Measurements from ENCODE around the gene MGAT5.

MGAT5 gene

GRCh38 chr2:134308474-134309385 lies 54.9 kb downstream of the MGAT5 start:
- DNase-seq, result no peak

- DNase-seq, result no peak
These were observed 56.5 kb downstream of the MGAT5 start for GRCh38 chr2:134310107-134311079.

DNA sequence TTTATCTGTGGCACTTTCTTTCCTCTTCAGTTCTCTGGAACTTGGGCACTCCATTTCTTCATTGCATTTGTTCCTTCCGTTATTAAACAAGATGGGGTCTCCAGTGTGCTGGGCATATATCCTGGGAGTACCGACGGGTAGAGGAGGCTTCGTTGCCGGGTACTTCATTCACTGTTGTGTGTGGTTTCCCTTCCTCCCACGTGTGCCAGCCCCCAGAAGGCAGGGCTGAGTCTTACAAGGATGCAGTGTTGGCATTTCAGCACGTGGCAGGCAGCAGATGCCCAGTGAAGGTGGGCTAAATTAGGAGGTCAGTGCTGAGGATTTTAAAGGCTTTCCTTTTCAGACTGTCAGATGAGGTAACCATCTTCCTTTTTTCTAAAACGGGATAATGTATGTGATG lies 58.6 kb downstream of the MGAT5 start:
- no peak for DNase-seq

DNA sequence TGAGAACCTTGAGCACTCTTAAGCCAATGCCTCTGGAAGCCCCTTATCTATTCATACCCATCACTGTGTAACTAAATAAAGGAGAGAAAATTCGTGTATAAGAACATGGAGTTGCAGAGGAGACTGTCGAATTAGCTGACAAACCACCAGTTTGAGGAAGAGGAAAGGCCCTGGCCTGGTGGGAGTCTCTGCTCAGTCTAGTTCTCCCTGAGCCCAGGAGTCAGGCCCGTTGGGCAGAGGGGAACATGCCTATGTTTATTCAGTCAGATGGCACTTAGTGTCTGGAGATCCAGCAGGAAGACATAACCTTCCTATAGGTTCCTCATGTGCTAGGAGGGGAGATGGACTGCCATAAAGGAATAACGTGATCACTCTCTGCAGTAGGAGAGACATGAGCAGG lies 60.3 kb downstream of the MGAT5 start:
- DNase-seq, result no peak

DNA sequence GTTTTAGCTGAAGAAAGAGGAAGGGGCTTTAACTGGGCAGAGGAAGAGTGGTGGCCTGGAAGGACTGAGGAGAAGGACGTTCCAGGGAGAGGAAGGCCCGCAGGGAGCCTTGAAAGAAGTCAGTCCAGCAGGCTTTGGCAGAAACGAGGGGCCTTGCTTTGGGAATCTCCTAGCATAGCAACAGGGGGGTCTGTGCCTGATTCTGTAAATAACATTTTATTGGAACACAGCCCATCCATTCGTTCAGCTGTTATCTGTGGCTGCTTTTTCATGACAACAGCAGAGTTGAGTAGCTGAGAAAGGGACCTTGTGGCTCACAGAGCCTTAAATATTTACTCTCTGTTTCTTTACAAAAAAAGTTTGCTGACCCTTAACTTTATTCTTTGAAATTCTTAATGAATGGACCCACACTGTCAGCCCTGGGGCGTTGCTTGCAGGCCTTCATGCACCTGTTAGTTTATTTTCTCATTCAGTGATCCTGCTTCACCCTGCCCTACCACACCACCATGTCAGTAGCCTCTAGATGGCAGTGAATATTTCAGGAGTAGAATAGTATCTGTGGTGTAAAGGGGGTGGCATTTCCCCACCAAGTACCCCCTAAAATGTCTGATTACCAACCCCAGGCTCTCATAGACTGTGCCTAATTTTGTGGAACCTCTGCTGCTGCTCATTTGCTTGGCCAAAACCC lies 61.0 kb downstream of the MGAT5 start:
- no peak for DNase-seq

DNA sequence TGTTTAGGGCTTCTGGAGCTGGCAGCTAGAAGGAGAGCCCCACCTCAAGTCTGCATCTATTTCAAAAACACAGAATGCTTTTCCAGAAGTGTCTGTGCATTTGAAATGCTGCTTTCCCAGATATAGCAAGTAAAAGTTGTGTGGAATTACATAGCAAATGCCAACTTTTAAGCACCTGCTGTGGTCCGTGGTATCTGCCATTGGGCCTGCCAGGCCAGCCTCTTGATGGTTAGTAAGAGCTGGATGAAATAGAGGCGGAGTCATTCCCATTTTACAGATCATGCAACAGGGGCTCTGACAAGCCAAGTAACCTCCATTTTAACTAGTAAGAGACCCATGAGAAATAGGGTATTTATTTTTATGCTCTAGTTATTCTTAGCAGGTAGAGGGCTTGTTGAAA lies 61.6 kb downstream of the MGAT5 start:
- DNase-seq, result no peak

GRCh38 chr2:134319596-134320254 lies 65.9 kb downstream of the MGAT5 start:
- peak; percentile 4 for DNase-seq

DNA sequence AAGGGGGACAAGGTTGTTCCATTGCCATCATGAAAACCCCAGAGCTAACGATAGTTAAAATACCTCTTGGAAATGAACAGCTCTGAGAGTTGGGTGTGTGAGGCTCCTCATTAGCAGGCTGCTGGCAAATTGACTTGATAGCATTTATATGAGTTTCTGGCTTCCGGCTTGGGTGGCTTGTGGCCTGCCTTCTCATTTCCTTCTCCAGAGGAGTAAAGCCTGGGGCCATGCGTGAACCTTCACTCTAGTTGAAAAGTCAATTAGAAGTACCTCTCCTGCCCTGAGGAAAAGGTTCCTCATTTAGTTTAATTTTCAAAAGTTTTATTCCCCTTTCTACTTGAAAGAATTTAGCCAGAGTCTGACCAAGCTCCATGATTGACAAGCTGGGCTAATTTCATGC lies 67.1 kb downstream of the MGAT5 start:
- DNase-seq, result no peak

GRCh38 chr2:134323777-134324176 lies 69.9 kb downstream of the MGAT5 start:
- DNase-seq, result no peak

GRCh38 chr2:134324430-134324829 lies 70.6 kb downstream of the MGAT5 start:
- no peak for DNase-seq

- DNase-seq, result no peak
These were observed 71.1 kb downstream of the MGAT5 start for GRCh38 chr2:134324947-134325346.

DNA sequence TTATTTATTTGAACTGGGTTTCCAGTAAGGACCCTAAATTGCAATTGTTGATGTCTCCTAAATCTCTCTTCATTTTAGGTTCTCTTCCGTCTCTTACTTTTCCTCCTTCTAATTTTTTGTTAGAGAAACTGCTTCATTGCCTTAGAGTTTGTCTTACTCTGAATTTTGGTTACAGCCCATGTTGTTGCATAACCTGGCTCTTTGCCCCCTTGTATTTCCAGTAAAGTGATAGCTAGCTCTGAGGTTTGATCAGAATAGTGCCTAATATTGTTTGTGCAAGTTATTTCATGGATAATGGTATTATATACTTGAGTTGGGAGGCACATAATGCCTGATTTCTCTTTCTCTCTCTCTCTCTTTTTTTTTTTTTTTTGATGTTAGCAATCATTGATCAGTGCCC lies 71.8 kb downstream of the MGAT5 start:
- no peak for DNase-seq

DNA sequence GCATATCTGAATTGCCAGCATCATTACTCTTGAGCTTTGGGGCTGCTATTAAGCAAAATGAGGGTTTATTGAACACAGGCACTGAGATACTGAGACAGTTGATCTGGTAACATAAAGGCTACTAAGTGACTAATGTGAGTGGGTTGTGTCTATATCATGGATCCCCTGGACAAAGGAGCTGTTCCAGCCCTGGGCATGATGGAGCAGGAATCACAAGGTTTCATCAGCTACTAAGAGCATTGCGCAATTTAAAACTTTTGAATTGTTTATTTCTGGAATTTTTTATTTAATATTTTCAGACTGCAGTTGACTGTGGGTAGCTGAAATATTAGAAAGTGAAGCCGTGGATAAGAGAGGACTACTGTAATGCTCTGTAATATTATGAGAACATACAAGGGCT lies 73.5 kb downstream of the MGAT5 start:
- DNase-seq, result no peak

- no peak for DNase-seq
These were observed 77.2 kb downstream of the MGAT5 start for GRCh38 chr2:134331081-134331480.

DNA sequence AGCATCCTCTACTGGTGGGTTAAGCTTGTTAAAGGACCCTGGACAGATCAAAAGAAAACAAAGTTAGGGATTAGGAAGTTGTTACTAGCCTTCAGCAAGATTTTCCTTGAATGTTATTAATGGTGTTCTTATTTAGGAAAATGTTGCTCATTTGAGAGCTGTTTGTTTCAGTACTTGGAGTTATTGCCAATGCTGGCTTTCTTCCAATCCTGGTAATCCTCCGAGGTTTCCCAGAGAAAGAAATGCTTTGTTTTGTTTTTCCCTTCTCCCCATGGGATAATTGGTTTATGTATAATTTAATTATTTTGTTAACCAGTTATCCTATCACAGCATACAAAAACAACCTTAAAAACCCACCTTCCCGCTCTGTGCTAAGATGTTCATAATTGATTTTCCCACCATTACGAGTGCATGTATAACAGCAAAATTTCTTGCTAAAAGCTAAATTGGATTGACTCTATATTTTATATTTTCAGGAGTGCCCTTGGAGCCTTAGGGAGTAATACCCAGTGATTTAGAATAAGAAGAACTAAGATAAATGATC lies 79.8 kb downstream of the MGAT5 start:
- DNase-seq, result no peak

- DNase-seq, result peak; percentile 65
These were observed 80.9 kb downstream of the MGAT5 start for GRCh38 chr2:134334542-134335353.

GRCh38 chr2:134335601-134336000 lies 81.7 kb downstream of the MGAT5 start:
- DNase-seq, result peak; percentile 16

DNA sequence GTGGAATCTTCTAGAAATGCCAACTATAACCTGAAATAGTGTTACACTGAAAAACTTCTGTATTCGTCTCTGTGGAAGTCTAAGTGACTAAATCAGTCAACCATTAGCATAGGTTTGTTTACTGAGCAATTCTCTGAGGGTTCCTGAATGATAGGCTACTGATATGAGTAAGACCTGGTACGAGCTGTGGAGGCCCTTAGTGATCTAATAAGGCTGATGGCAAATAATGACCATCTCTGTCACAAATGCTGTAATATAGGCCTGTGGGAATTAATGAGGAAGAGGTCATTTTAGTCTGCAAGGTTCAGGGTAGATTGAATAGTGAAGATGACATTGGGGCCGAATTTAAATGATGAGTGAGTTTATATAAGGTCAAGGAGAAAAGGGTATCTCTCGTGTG lies 82.5 kb downstream of the MGAT5 start:
- no peak for DNase-seq

GRCh38 chr2:134336921-134337320 lies 83.0 kb downstream of the MGAT5 start:
- DNase-seq, result no peak

GRCh38 chr2:134337631-134338030 lies 83.8 kb downstream of the MGAT5 start:
- DNase-seq, result no peak

DNA sequence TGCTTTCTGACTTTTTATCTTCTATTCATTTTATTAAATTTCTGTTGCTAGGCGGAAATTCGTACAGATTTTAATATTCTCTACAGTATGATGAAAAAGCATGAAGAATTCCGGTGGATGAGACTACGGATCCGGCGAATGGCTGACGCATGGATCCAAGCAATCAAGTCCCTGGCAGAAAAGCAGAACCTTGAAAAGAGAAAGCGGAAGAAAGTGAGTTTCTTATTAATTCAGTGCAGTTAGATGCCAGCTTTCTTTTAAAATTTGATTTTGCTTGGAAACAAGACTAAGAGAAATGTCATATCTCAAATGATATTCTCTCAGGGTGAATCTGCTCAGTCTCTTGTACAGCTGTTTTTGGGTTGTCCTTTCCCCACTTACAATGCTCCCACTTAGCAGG lies 84.3 kb downstream of the MGAT5 start:
- no peak for DNase-seq

Measured in NCI-H524 treated with DMSO at 0.1 percent for 48 hours (cell line).